ACC112 (cell line): ENCODE data around the gene CD276.

ENCODE experiments used
- H2AFZ ChIP-seq: fragments of 200-600 bp; sonication (generic); one replicate; pipeline ENCODE4 v1.6.0; 2017; ENCODE audit warnings: antibody characterized with exemption, low read length; ENCODE audit not compliant: unreplicated experiment
- H3K27ac ChIP-seq: fragments of 200-600 bp; sonication (generic); 2 replicates; pipeline ENCODE4 v1.5.1; 2014; ENCODE audit warnings: low read depth, mild to moderate bottlenecking, antibody characterized with exemption, low read length, moderate library complexity
- H3K27me3 ChIP-seq: fragments of 200-600 bp; sonication (generic); 2 replicates; pipeline ENCODE4 v1.6.1; 2014; ENCODE audit warnings: mild to moderate bottlenecking, antibody characterized with exemption, low read length, moderate library complexity, mixed read lengths; ENCODE audit not compliant: insufficient read depth
- H3K36me3 ChIP-seq: fragments of 200-600 bp; sonication (generic); 2 replicates; pipeline ENCODE4 v1.6.1; 2016; ENCODE audit warnings: mild to moderate bottlenecking, antibody characterized with exemption, low read length, moderate library complexity, mixed read lengths; ENCODE audit not compliant: insufficient read depth
- H3K4me1 ChIP-seq: fragments of 200-600 bp; sonication (generic); one replicate; pipeline ENCODE4 v1.6.1; 2016; ENCODE audit warnings: low read length, mixed read lengths; ENCODE audit not compliant: insufficient read depth, unreplicated experiment, control insufficient read depth
- H3K4me3 ChIP-seq: fragments of 200-600 bp; sonication (generic); 2 replicates; pipeline ENCODE4 v1.5.1; 2014; ENCODE audit warnings: mild to moderate bottlenecking, low read depth, low read length
- H3K79me2 ChIP-seq: fragments of 200-600 bp; sonication (generic); one replicate; pipeline ENCODE4 v1.6.0; 2016; ENCODE audit warnings: low read length; ENCODE audit not compliant: control insufficient read depth, unreplicated experiment, insufficient read depth

CD276 gene

DNA sequence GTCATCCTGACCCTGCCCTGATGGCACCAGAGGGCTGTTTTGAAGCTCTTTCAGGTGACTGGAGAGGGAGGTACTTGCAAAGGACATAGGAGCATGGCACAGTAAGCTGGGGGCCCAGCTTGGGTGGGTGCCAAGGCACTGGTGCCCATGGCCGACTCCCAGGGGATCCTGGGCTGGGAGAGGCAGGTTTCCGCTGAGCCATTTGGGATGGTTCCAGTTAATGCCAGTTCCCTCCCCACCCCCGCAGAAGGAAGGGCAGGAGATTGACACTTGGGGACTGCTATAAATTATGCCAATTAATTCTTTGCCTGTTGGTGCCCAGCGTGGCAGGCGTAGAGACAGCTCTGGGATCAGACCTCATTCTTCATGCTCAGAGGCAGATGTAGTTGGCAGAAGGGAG is 26.1 kb downstream of the CD276 start:
- Histone ChIP-seq H3K79me2 (no peaks in the 10 kb centered on the region), H3K27ac (no peak overlapping the region), H2AFZ (no peak overlapping the region), H3K4me3 (no peak overlapping the region), H3K27me3 (no peaks in the 10 kb centered on the region), H3K4me1 (no peaks in the 10 kb centered on the region), H3K36me3 (peaks cover 14% of the 10 kb centered on the region; the same call in 1 of the 2 replicates)

DNA sequence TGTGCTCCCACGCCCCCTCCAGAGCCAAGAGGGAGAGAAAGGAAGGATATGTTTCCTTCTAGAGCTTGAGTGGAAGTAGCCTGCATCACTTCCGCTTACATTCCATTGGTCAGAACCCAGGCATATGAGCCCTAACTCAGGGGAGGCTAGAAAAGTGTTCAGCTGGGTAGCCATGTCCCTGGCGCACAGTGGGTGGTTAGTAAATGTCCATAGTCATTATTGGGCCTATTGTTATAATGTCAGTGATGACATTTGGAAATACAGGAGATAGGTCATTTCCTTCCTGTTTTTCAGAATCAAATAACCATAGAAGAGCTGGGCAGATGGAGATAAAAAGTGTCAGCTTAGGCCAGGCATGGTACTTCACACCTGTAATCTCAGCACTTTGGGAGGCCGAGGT is 27.3 kb downstream of the CD276 start:
- Histone ChIP-seq H3K27me3 (no peaks in the 10 kb centered on the region), H3K79me2 (no peaks in the 10 kb centered on the region), H3K36me3 (peaks cover 10% of the 10 kb centered on the region; the same call in 1 of the 2 replicates), H3K27ac (no peak overlapping the region), H3K4me1 (no peaks in the 10 kb centered on the region), H3K4me3 (no peak overlapping the region), H2AFZ (no peak overlapping the region)

- Histone ChIP-seq H2AFZ (no peak overlapping the region), H3K36me3 (peaks cover 10% of the 10 kb centered on the region; the same call in 1 of the 2 replicates), H3K4me3 (no peak overlapping the region), H3K4me1 (no peaks in the 10 kb centered on the region), H3K27ac (no peak overlapping the region), H3K27me3 (no peaks in the 10 kb centered on the region), H3K79me2 (no peaks in the 10 kb centered on the region)
Measured at GRCh38 chr15:73712107-73712506, 27.9 kb downstream of the CD276 start.

- no peaks in the 10 kb centered on the region for H3K79me2 ChIP-seq
- H3K4me1 ChIP-seq = no peaks in the 10 kb centered on the region
- no peak overlapping the region for H3K4me3 ChIP-seq
- no peaks in the 10 kb centered on the region for H3K27me3 ChIP-seq
- H2AFZ ChIP-seq = no peak overlapping the region
- no peaks in the 10 kb centered on the region; the same call in 1 of the 2 replicates for H3K36me3 ChIP-seq
- H3K27ac ChIP-seq = no peak overlapping the region
Measured at GRCh38 chr15:73714695-73715301, 30.6 kb downstream of the CD276 start.

- no peaks in the 10 kb centered on the region; the same call in 1 of the 2 replicates for H3K36me3 ChIP-seq
- no peaks in the 10 kb centered on the region for H3K27me3 ChIP-seq
- H3K27ac ChIP-seq = no peak overlapping the region
- no peaks in the 10 kb centered on the region for H3K79me2 ChIP-seq
- H2AFZ ChIP-seq = no peak overlapping the region
- H3K4me1 ChIP-seq = no peaks in the 10 kb centered on the region
- no peak overlapping the region for H3K4me3 ChIP-seq
Measured at GRCh38 chr15:73715417-73715816, 31.2 kb downstream of the CD276 start.

DNA sequence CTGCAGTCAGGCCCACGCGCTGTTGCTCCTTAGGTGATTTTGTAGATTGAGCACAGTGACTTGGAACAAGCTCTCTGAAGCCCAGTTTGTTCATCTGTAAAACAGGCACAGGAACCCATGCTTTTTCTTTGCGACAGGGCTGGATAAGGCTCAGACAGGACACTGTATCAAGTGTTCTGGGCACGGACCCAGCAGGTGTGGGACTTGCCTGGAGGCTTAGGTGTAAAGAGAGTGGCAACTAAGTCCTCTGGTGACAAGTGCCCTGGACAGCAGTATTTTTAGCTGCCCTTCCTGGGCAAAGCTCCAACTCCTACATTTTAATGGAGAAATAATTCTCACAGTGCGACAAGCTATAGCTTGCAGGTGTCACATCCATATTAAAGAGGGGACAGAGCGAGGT is 32.2 kb downstream of the CD276 start:
- Histone ChIP-seq H2AFZ (no peak overlapping the region), H3K27me3 (no peaks in the 10 kb centered on the region), H3K4me3 (no peak overlapping the region), H3K27ac (no peak overlapping the region), H3K36me3 (no peaks in the 10 kb centered on the region), H3K4me1 (no peaks in the 10 kb centered on the region), H3K79me2 (no peaks in the 10 kb centered on the region)

- no peaks in the 10 kb centered on the region for H3K4me1 ChIP-seq
- H3K27ac ChIP-seq = no peak overlapping the region
- H3K36me3 ChIP-seq = no peaks in the 10 kb centered on the region
- H3K27me3 ChIP-seq = no peaks in the 10 kb centered on the region
- no peaks in the 10 kb centered on the region for H3K79me2 ChIP-seq
- H2AFZ ChIP-seq = no peak overlapping the region
- no peak overlapping the region for H3K4me3 ChIP-seq
Measured at GRCh38 chr15:73717206-73717605, 33.0 kb downstream of the CD276 start.

DNA sequence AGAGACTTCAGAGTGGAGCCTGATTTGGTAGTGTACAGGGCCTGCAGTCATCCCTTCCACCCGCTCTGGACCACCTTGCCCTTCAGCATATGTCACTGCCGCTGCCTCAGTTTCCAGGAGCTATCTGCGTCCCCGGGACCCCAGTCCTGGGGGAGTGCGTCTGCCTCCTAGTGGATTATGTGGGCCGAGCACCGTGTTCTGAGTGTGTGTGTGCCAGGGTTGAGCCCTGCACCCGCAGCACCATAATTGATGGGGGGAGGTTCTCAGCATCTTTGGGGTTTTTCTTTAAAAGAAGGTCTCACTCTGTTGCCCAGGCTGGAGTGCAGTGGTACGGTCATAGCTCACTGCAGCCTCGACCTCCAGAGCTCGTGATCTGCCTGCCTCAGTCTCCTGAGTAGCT is 33.6 kb downstream of the CD276 start:
- H3K79me2 ChIP-seq = no peaks in the 10 kb centered on the region
- no peak overlapping the region for H3K27ac ChIP-seq
- H3K27me3 ChIP-seq = no peaks in the 10 kb centered on the region
- H3K36me3 ChIP-seq = no peaks in the 10 kb centered on the region
- no peaks in the 10 kb centered on the region for H3K4me1 ChIP-seq
- no peak overlapping the region for H2AFZ ChIP-seq
- H3K4me3 ChIP-seq = no peak overlapping the region

- Histone ChIP-seq H3K36me3 (no peaks in the 10 kb centered on the region), H3K4me3 (no peak overlapping the region), H3K27me3 (no peaks in the 10 kb centered on the region), H2AFZ (no peak overlapping the region), H3K4me1 (no peaks in the 10 kb centered on the region), H3K27ac (no peak overlapping the region), H3K79me2 (no peaks in the 10 kb centered on the region)
Measured at GRCh38 chr15:73718694-73719093, 34.5 kb downstream of the CD276 start.

DNA sequence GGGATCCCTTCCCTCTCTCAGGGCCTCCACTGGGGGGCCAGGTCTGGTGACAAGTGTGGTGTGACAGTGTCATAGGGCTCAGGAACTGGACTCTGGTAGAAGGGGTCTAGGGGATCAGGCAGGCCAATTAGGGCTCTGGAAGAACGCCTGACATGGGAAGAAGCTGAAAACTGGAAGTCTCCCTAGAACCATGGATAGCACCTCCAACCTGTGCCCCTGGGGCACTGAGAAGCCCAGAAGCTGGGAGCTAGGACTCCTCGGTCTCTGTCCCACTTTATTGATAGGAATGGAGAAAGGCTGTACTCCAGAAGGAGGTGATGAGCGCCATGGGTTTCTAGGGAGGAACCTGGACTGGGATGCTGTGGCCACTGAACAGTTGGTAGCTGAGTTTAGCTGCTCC is 38.2 kb downstream of the CD276 start:
- H3K4me1 ChIP-seq = no peaks in the 10 kb centered on the region
- H3K27ac ChIP-seq = no peak overlapping the region
- no peak overlapping the region for H2AFZ ChIP-seq
- H3K36me3 ChIP-seq = no peaks in the 10 kb centered on the region
- H3K27me3 ChIP-seq = no peaks in the 10 kb centered on the region
- no peaks in the 10 kb centered on the region for H3K79me2 ChIP-seq
- no peak overlapping the region for H3K4me3 ChIP-seq

DNA sequence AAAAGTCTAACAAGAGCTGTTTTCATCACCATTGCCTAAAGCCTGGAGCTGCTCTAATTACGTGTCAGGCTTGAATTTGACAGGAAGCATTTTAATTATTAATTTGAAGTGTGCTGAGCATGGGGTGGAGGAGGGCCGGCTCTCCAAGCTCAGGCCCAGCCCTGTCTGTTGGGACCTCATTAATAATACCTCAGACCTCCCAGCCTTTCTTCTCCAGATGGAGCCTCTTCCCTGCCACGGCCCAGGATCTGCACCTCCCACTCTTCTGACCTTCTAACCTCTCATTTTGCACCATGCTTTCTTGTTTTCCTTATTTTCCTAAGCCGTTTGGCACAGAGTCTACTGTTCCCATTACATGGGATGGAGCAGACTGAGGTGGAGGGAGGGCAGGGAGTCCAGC is 39.0 kb downstream of the CD276 start:
- Histone ChIP-seq H3K27ac (no peak overlapping the region), H3K4me3 (no peak overlapping the region), H3K4me1 (no peaks in the 10 kb centered on the region), H3K79me2 (no peaks in the 10 kb centered on the region), H3K27me3 (no peaks in the 10 kb centered on the region), H2AFZ (no peak overlapping the region), H3K36me3 (no peaks in the 10 kb centered on the region)
